HK-2 (cell line): ENCODE results near the gene SPDYE3.
"Not testable (repeated sequence)": the region's sequence is repeated elsewhere in the genome, so short reads cannot be mapped to it uniquely, and the experiment has no call there.

Experiments
- DNase-seq: peaks from one replicate; pipeline ENCODE4 v3.0.0-alpha.2; 2018; ENCODE audit not compliant: unreplicated experiment

SPDYE3 gene

DNA sequence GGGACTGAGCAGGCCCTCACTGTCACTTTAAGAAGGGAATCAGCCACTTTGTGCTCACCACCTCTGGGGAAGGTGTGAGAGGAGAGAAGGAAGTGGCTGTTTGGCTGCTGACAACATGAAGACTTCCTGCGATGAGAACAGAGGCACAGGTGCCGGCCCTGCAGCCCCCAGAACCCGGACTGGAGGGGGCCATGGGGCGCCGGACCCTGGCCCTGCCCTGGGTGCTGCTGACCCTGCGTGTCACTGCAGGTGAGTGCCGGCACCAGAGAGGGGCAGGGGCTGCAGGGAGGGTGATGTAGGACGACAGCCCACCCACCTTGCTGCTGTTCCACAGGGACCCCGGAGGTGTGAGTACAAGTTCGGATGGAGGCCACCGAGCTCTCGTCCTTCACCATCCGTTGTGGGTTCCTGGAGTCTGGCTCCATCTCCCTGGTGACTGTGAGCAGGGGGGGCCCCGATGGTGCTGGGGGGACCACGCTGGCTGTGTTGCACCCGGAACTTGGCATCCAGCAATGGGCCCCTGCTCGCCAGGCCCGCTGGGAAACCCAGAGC, 44.8 kb downstream of the SPDYE3 start:
- not testable (repeated sequence) for DNase-seq

DNA sequence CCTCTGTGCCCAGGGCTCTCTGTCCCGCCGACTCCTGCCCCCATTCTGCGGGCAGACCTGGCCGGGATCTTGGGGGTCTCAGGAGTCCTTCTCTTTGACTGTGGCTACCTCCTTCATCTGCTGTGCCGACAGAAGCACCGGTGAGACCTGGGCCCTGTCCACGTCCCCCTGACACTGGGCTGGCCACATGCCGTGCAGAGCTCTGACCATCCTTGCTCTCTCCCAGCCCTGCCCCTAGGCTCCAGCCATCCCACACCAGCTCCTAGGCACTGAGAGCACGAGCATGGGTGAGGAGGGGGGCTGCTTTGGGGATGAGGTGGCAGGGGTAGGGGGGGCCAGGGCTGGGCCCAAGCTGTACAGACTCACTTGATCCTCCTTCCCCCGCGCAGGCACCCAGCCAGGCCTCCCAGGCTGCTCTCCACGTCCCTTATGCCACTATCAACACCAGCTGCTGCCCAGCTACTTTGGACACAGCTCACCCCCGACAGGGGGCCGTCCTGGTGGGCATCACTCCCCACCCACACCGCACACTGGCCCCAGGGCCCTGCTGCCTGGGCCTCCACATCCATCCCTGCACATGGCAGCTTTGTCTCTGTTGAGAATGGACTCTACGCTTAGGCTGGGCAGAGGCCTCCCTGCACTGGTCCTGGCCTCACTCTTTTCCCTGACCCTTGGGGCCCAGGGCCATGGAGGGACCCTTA, 45.6 kb downstream of the SPDYE3 start:
- no peak for DNase-seq

DNA sequence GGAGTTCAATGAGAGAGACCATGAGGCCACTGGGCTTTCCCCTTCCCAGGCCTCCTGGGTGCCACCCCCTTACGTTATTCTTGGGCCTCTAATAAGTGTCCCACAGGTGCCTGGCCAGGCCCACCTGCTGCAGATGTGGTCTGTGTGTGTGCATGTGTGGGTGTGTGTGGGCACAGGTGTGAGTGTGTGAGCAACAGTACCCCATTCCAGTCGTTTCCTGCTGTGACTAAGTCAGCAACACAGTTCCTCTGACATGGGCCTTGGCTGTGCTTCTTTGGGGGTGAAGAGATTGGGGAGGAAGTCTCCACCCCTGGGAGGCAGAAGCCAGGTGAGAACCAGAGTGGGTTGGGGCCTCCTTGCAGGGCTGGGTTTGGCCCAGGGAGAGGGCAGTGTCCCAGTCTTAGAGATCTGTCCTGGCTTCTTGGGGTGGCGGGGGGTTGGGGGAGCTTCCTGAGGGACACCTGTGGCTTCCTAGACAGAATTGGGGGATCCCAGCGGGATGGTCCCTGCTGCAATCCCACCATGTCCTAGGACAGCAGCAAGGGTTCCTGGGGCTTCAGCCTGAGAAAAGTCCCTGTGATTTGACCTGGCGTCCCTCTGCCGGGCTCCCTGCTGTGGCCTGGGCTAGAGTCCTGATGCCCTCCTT, 46.3 kb downstream of the SPDYE3 start:
- DNase-seq, result no peak

DNA sequence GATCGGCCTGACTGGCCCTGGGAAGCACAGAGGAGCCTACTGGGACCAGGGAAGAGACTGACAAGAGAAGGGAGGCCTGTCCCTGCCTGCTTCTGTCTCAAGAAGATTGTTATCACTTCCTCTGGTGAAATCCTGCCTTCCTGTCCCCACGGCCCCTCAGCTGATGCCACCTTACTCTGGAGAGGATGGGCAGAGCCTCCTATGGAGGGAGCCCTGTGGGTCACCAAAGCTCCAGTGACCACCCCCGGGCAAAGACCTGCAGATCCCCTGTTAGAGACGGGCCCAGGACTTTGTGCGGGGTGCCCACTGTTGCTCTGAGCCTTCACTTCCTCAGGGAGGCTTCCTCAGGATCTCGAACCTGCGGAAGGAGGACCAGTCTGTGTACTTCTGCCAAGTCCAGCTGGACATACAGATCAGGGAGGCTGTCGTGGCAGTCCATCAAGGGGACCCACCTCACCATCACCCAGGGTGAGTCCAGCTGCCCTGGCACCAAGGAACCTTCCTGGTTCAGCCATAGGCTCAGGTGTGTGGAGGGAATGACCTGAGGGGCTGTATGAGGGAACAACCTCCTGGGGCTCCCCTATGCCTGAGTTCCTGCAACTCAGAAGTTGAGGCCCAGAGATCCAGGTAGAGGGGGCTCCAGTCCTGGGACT, 49.0 kb downstream of the SPDYE3 start:
- DNase-seq, result no peak

DNA sequence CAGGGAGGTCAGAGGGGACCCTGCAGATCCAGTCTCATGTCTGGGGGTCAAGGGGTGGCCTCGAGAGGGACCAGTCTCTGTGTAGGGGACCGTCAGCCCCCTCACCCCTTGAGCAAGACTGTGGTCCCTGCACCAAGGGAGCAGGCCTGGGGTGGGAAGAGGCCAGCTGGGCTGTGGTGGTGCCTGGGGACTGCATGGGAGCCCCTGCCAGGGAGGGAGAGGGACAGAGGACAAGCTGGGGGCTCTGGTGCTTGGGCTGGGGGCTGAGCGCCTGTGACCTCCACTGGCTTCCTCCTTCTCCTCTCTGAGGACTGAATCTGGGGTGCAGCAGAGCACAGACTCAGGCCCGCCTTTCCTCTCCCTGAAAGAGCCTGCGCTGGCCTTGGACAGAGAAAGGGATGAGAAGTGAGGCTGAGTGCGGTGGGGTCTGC, 49.6 kb downstream of the SPDYE3 start:
- no peak for DNase-seq

DNA sequence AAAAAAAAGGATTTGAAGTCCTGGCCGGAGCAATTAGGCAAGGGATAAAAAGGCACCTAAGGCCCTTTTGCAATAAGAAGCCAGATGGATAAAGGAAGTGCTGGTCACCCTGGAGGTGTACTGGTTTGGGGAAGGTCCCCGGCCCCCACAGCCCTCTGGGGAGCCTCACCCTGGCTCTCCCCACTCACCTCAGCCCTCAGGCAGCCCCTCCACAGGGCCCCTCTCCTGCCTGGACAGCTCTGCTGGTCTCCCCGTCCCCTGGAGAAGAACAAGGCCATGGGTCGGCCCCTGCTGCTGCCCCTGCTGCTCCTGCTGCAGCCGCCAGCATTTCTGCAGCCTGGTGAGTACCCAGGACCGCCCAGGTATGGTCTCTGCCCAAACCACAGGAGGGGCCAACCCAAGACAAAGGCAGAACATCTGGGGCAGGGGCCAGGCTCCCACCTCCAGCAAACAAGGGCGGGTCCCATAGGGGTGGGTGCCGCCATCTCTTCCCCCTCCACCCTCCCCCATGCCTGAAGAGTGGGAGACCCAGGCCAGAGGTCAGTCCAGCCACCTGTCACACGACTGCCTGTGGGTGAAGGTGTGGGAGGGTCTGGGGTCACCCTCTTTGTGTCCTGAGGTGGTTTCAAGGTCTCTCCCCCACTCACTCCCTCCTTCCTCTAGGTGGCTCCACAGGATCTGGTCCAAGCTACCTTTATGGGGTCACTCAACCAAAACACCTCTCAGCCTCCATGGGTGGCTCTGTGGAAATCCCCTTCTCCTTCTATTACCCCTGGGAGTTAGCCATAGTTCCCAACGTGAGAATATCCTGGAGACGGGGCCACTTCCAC, 50.7 kb downstream of the SPDYE3 start, which contains the start of gene PILRB:
PILRB (plus strand) TSS at position 91 of the 830 bp plus-strand sequence; CDS start at position 277, 186 bp downstream.
- DNase-seq, result no peak

DNA sequence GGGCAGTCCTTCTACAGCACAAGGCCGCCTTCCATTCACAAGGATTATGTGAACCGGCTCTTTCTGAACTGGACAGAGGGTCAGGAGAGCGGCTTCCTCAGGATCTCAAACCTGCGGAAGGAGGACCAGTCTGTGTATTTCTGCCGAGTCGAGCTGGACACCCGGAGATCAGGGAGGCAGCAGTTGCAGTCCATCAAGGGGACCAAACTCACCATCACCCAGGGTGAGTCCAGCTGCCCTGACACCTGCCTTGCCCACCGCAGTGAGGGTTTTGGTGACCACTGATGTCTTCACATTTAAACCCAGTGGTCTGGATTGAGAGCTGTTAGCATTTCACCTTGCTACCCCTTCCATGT, 51.3 kb downstream of the SPDYE3 start:
- DNase-seq, result no peak

DNA sequence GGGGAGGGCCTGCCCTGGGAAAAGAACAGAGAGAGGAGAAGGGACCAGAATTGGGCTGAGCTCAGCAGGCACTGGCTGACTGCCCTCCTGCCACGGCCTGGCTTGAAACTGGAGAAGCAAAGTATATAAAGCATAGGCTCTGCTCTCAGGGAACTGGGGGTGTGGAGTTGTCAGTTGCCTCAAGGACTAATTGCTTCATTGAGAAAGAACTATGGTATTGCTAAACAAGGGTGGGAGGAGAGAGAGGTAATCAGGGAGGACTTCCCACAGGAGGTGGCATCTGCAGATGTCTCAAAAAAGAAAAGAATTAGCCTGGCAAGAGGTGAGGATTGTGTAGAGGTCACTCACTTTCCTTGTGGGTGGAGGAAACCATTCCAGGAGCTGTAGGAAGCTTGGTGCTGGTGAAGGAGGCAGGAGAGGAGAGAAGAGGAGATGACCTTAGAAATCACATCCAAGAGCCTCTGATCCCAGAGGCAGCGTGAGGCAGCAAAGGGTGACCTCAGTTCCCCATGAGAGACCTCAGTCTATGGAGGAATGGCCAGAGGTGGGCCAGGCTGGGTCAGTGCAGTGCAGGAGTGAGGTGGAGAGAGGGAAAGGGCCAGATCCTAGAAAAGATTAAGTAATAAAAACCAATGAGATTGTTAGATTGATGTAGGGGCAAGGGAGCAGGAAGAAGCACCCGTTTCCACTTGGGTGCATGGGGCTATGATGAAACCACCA, 52.8 kb downstream of the SPDYE3 start:
- no peak for DNase-seq

DNA sequence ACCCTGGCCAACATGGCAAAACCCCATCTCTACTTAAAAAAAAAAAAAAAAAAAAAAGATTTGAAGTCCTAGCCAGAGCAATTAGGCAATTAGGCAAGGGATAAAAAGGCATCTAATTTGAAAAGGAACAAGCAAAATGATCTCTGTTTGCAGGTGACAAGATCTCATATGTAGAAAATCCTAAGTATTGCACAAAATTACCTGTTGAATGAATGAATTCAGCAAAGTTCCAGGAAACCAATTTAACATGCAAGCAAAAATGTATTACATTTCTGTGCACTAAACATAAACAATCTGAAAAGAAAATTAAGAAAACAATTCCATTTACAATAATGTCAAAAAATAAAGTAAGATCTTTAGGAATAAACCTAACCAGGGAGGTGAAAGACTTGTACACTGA, 55.6 kb downstream of the SPDYE3 start:
- no peak for DNase-seq

DNA sequence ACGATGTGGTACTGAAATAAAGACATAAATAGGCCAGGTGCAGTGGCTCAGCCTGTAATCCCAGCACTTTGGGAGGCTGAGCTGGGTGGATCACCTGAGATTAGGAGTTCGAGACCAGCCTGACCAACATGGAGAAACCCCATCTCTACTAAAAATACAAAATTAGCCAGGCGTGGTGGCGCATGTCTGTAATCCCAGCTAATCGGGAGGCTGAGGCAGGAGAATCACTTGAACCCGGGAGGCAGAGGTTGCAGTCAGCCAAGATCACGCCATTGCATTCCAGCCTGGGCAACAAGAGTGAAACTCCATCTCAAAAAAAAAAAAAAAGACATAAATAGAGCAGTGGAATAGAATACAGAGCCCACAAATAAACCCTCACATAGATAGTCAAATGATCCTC, 56.3 kb downstream of the SPDYE3 start:
- DNase-seq, result not testable (repeated sequence)

DNA sequence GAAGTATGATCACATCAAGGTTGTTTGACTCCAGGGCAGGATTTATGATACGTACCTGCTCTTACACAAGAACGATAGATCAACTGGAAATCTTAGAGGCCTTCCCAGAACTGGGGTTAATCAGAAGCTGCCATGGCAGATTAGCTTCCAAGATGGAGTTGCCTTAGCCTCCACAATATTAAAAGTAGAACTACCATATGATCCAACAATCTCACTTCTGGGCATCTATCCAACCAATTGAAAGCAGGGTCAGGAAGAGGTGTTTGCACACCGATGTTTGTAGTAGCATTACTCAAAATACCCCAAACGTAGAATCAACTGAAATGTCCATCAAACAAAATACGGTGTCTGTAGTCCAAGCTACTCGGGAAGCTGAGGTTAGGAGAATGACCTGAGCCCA, 57.0 kb downstream of the SPDYE3 start:
- DNase-seq, result no peak

DNA sequence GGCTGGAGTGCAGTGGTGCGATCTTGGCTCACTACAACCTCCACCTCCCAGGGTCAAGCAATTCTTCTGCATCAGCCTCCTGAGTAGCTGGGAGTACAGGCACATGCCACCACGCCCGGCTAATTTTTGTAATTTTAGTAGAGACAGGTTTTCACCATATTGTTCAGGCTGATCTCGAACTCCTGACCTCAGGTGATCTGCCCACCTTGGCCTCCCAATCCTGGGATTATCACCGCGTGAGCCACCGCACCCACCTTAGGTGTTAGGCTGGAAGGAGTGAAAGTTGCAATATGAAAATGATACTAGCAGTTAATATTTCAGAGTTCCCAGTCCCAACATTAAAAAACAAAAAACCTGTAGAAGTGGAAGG, 58.5 kb downstream of the SPDYE3 start:
- not testable (repeated sequence) for DNase-seq

DNA sequence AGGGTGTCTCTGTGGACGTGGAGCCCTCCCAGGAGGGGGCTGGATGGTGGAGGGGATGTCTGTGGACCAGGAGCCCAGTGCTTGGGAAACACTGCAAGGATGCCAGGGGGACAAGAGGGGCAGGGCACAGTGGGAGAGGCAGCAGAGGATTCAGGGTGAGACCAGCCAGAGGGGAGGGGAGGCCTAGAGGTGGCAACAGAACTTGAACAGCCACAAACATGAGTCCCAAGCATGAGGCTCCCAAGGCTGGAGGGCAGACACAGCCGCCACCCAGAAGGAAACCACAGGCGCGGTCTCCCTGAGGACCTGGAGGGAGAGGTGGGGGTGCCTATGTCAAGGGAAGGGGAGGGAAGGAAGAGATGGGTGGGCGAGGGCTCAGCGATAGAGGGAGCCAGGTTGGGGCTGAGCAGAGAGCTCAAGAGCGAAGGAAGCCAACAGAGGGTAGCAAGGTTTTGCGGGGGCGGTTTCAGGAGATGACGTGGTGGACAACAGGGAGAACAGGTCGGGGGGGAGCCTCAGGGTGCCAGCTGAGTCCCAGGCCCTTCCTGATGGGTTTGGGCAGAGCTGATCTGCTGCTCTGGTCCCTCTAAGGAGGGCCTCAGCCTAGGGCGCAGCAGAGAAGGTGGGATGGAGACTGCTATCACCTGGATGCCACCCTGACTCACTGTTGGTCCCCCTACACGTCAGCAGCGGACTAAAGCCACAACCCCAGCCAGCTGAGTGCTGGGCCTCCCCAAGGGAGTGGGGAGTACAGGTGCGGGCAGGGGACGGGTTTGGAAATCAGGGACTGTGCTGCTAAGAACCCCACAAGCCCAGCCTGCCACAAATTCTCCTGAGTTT, 59.1 kb downstream of the SPDYE3 start:
- no peak for DNase-seq

DNA sequence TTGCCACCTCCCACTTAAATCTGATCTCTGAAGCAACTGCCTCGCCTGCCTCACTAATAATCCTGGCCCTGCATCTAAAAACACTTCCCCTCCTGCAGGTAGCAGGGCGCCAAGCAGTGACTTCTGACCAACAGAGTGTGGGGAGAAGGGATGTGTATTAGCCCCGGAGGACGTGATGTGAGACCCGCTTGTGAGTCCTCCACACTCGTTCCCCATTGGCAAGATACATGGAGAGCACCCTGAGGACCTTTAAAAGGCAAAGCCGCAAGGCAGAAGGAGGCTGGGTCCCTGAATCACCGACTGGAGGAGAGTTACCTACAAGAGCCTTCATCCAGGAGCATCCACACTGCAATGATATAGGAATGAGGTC, 59.7 kb downstream of the SPDYE3 start:
- DNase-seq, result no peak

DNA sequence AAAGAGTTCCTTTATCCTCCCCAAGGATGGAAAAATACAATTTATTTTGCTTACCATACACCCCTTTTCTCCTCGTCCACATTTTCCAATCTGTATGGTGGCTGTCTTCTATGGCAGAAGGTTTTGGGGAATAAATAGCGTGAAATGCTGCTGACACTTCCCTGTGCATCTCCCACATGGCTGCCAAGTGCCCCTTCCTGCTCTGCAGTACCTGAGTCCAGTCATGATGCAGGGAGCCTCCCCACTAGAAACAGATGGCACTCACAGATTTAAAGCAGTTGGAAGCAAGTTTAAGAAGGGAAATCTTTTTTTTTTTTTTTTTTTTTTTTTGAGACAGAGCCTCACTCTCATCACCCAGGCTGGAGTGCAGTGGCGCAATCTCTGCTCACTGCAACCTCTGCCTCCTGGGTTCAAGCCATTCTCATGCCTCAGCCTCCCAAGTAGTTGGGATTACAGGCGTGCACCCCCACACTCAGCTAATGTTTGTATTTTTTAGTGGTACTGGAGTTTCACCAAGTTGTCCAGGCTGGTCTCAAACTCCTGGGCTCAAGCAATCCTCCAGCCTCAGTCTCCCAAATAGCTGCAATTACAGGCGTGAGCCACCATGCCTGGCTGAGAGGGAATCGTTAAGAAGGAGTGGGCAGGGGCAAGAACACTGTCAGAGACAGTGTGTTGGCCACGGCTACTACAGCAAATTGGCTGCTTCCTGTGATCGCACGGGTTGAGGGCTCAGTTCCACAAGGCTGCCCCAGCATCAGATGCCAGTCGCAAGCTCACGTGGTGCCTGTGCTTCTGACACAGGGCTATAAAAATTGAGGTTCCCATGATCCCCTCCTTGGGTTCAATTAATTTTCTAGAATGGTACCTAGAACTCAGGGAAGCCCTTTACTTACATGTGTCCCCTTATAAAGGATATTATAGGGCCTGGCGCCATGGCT, 60.4 kb downstream of the SPDYE3 start:
- no peak for DNase-seq

DNA sequence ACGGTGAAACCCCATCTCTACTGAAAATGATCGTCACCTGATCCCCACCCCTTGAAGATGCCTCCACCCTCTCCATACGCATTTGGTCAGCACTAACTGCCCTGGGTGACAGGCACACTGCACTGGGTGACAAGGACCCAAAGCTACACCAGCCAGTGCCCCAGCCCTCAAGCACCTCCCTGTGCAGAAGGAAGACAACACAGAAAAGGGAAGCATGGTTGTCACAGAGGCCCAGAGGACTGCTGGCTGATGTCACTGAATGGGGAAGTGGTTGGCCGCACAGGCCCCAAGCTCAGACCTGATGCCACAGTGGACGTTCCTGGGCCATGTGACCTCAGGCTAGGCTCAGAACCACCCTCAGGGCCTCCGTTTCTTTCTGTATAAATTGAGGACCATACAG, 61.6 kb downstream of the SPDYE3 start:
- DNase-seq, result peak; percentile 17

DNA sequence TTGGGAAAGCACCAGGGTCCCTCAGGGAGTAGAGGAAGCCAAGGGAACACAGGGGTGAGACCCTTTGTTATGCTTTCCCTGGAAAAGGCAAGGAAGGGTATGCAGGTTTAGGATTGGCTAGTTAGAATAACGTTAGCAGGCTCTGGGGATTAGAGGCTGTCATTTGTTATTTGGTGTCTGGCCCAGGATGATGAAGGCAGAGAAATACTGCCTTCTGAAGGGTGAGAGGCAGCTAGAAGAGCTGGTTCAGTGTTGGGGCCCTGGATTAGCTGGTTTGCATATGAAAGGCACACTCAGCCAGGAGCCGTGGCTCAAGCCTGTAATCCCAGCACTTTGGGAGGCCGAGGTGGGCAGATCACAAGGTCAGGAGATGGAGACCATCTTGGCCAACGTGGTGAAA, 62.8 kb downstream of the SPDYE3 start:
- DNase-seq, result no peak

DNA sequence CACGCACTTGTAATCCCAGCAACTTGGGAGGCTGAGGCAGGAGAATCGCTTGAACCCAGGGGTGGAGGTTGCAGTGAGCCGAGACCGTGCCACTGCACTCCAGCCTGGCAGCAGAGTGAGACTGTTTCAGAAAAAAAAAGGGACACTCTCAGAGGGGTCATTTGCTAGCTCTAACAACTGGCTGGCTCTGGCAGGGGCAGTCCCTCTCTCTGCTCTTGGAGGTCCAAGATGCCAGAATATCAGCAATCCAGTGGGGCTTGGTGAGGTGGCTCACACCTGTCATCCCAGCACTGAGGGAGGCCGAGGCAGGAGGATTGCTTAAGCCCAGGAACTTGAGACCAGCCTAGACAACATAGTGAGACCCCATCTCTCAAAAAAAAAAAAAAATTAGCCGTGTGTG, 63.2 kb downstream of the SPDYE3 start:
- DNase-seq, result no peak

DNA sequence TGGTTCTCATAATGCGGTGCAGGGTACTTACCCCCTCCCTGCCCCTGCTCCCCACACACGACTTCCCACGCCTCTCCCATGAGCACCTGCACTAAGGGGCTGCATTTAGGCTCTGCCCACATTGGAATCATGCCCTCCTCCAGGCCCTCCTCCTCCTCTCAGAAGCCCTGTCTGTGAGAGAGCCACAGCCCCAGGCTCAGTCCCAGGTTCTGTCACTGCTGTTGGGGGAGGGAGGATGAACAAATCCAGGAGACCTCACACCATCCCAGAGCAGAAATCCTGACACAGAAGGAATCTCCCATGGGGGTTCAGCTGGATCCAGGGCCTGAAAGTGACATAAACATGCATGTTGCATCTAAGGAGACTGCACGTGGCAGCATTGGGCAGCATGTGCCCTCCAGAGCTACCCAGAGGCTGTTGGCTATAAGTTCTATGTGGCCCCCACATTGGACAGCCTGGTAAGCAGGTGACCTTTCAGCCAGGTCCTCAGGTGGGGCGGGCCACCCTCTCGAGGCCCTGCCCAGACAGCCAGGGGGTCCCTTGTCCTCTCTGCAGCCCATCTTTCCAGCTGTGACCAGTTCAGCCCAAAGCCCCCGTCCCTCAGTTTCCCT, 64.2 kb downstream of the SPDYE3 start:
- no peak for DNase-seq
